ENCODE measurements around the gene SOX13.

Gene SOX13

GRCh38 chr1:204155881-204156280 lies 83.0 kb downstream of the SOX13 start:
- no peaks in the 10 kb centered on the region for H3K36me3 ChIP-seq (ENCODE audit: control insufficient read depth, insufficient read depth, low read length)
- no peaks in the 10 kb centered on the region for H3K9me3 ChIP-seq (ENCODE audit: control insufficient read depth, insufficient read depth, low read length)
- no peak overlapping the region for H3K9ac ChIP-seq (ENCODE audit: low read depth, low read length)
- H3K4me3 ChIP-seq (ENCODE audit: low read depth, low read length) = no peak overlapping the region
- no peaks in the 10 kb centered on the region for H3K4me1 ChIP-seq (ENCODE audit: control insufficient read depth, insufficient read depth, low read length)
- peaks cover 16% of the 10 kb centered on the region for H3K27me3 ChIP-seq (ENCODE audit: control insufficient read depth, insufficient read depth, low read length)
- no peak overlapping the region for H3K27ac ChIP-seq (ENCODE audit: low read depth, low read length)

GRCh38 chr1:204157962-204158361 lies 85.0 kb downstream of the SOX13 start:
- H3K4me1 ChIP-seq (ENCODE audit: control insufficient read depth, insufficient read depth, low read length) = no peaks in the 10 kb centered on the region
- no peak overlapping the region for H3K9ac ChIP-seq (ENCODE audit: low read depth, low read length)
- H3K36me3 ChIP-seq (ENCODE audit: control insufficient read depth, insufficient read depth, low read length) = no peaks in the 10 kb centered on the region
- H3K27me3 ChIP-seq (ENCODE audit: control insufficient read depth, insufficient read depth, low read length) = peaks cover 5% of the 10 kb centered on the region
- H3K4me3 ChIP-seq (ENCODE audit: low read depth, low read length) = no peak overlapping the region
- no peaks in the 10 kb centered on the region for H3K9me3 ChIP-seq (ENCODE audit: control insufficient read depth, insufficient read depth, low read length)
- H3K27ac ChIP-seq (ENCODE audit: low read depth, low read length) = no peak overlapping the region

- H3K27ac ChIP-seq (ENCODE audit: low read depth, low read length) = no peak overlapping the region
- H3K9ac ChIP-seq (ENCODE audit: low read depth, low read length) = no peak overlapping the region
- peaks cover 2% of the 10 kb centered on the region; the same call in 1 of the 2 replicates for H3K27me3 ChIP-seq (ENCODE audit: control insufficient read depth, insufficient read depth, low read length)
Observed at GRCh38 chr1:204161609-204162493, 88.9 kb downstream of the SOX13 start.

GRCh38 chr1:204162494-204163074 lies 89.7 kb downstream of the SOX13 start:
- no peaks in the 10 kb centered on the region for H3K4me1 ChIP-seq (ENCODE audit: control insufficient read depth, insufficient read depth, low read length)
- H3K36me3 ChIP-seq (ENCODE audit: control insufficient read depth, insufficient read depth, low read length) = no peaks in the 10 kb centered on the region
- H3K27ac ChIP-seq (ENCODE audit: low read depth, low read length) = no peak overlapping the region
- no peaks in the 10 kb centered on the region for H3K27me3 ChIP-seq (ENCODE audit: control insufficient read depth, insufficient read depth, low read length)
- H3K9me3 ChIP-seq (ENCODE audit: control insufficient read depth, insufficient read depth, low read length) = no peaks in the 10 kb centered on the region
- no peak overlapping the region for H3K9ac ChIP-seq (ENCODE audit: low read depth, low read length)
- no peak overlapping the region for H3K4me3 ChIP-seq (ENCODE audit: low read depth, low read length)

More at GRCh38 chr1:204161609-204162493, 88.9 kb downstream of the SOX13 start:
- no peak overlapping the region for H3K4me3 ChIP-seq (ENCODE audit: low read depth, low read length)
- no peaks in the 10 kb centered on the region for H3K36me3 ChIP-seq (ENCODE audit: control insufficient read depth, insufficient read depth, low read length)
- no peaks in the 10 kb centered on the region for H3K4me1 ChIP-seq (ENCODE audit: control insufficient read depth, insufficient read depth, low read length)
- no peaks in the 10 kb centered on the region for H3K9me3 ChIP-seq (ENCODE audit: control insufficient read depth, insufficient read depth, low read length)

GRCh38 chr1:204166219-204166618 lies 93.3 kb downstream of the SOX13 start, which contains the start of gene REN:
TSS of gene REN (minus strand) at chr1:204166337. CDS start at chr1:204166293, 44 bp downstream.
- Histone ChIP-seq H3K27ac (ENCODE audit: low read depth, low read length) (no peak within 1 kb of the TSS), H3K36me3 (ENCODE audit: control insufficient read depth, insufficient read depth, low read length) (no peaks in the 10 kb centered on the region), H3K9ac (ENCODE audit: low read depth, low read length) (no peak within 1 kb of the TSS), H3K4me1 (ENCODE audit: control insufficient read depth, insufficient read depth, low read length) (no peaks in the 10 kb centered on the region), H3K27me3 (ENCODE audit: control insufficient read depth, insufficient read depth, low read length) (no peaks in the 10 kb centered on the region), H3K9me3 (ENCODE audit: control insufficient read depth, insufficient read depth, low read length) (peaks cover 20% of the 10 kb centered on the region), H3K4me3 (ENCODE audit: low read depth, low read length) (no peak within 1 kb of the TSS)

- Histone ChIP-seq H3K4me3 (ENCODE audit: low read depth, low read length) (no peak overlapping the region), H3K27ac (ENCODE audit: low read depth, low read length) (no peak overlapping the region), H3K9ac (ENCODE audit: low read depth, low read length) (no peak overlapping the region), H3K4me1 (ENCODE audit: control insufficient read depth, insufficient read depth, low read length) (no peaks in the 10 kb centered on the region), H3K9me3 (ENCODE audit: control insufficient read depth, insufficient read depth, low read length) (peaks cover 24% of the 10 kb centered on the region), H3K27me3 (ENCODE audit: control insufficient read depth, insufficient read depth, low read length) (no peaks in the 10 kb centered on the region), H3K36me3 (ENCODE audit: control insufficient read depth, insufficient read depth, low read length) (no peaks in the 10 kb centered on the region)
Observed at GRCh38 chr1:204167730-204168129, 94.8 kb downstream of the SOX13 start.

GRCh38 chr1:204169858-204170257 lies 96.9 kb downstream of the SOX13 start:
- Histone ChIP-seq H3K27ac (ENCODE audit: low read depth, low read length) (no peak overlapping the region), H3K4me3 (ENCODE audit: low read depth, low read length) (no peak overlapping the region), H3K27me3 (ENCODE audit: control insufficient read depth, insufficient read depth, low read length) (no peaks in the 10 kb centered on the region), H3K9ac (ENCODE audit: low read depth, low read length) (no peak overlapping the region), H3K9me3 (ENCODE audit: control insufficient read depth, insufficient read depth, low read length) (peaks cover 24% of the 10 kb centered on the region), H3K36me3 (ENCODE audit: control insufficient read depth, insufficient read depth, low read length) (no peaks in the 10 kb centered on the region), H3K4me1 (ENCODE audit: control insufficient read depth, insufficient read depth, low read length) (no peaks in the 10 kb centered on the region)

- peaks cover 24% of the 10 kb centered on the region for H3K9me3 ChIP-seq (ENCODE audit: control insufficient read depth, insufficient read depth, low read length)
- H3K27me3 ChIP-seq (ENCODE audit: control insufficient read depth, insufficient read depth, low read length) = no peaks in the 10 kb centered on the region
- H3K4me1 ChIP-seq (ENCODE audit: control insufficient read depth, insufficient read depth, low read length) = no peaks in the 10 kb centered on the region
- H3K36me3 ChIP-seq (ENCODE audit: control insufficient read depth, insufficient read depth, low read length) = no peaks in the 10 kb centered on the region
- no peak overlapping the region for H3K27ac ChIP-seq (ENCODE audit: low read depth, low read length)
- H3K4me3 ChIP-seq (ENCODE audit: low read depth, low read length) = no peak overlapping the region
- H3K9ac ChIP-seq (ENCODE audit: low read depth, low read length) = no peak overlapping the region
Observed at GRCh38 chr1:204170494-204171155, 97.7 kb downstream of the SOX13 start.

GRCh38 chr1:204171751-204172178 lies 98.8 kb downstream of the SOX13 start:
- Histone ChIP-seq H3K9ac (ENCODE audit: low read depth, low read length) (no peak overlapping the region), H3K4me1 (ENCODE audit: control insufficient read depth, insufficient read depth, low read length) (no peaks in the 10 kb centered on the region), H3K9me3 (ENCODE audit: control insufficient read depth, insufficient read depth, low read length) (peaks cover 24% of the 10 kb centered on the region), H3K27me3 (ENCODE audit: control insufficient read depth, insufficient read depth, low read length) (no peaks in the 10 kb centered on the region), H3K4me3 (ENCODE audit: low read depth, low read length) (no peak overlapping the region), H3K36me3 (ENCODE audit: control insufficient read depth, insufficient read depth, low read length) (no peaks in the 10 kb centered on the region), H3K27ac (ENCODE audit: low read depth, low read length) (no peak overlapping the region)

GRCh38 chr1:204172404-204173029 lies 99.6 kb downstream of the SOX13 start:
- Histone ChIP-seq H3K4me1 (ENCODE audit: control insufficient read depth, insufficient read depth, low read length) (no peaks in the 10 kb centered on the region), H3K27me3 (ENCODE audit: control insufficient read depth, insufficient read depth, low read length) (no peaks in the 10 kb centered on the region), H3K9ac (ENCODE audit: low read depth, low read length) (no peak overlapping the region), H3K36me3 (ENCODE audit: control insufficient read depth, insufficient read depth, low read length) (no peaks in the 10 kb centered on the region), H3K4me3 (ENCODE audit: low read depth, low read length) (no peak overlapping the region), H3K9me3 (ENCODE audit: control insufficient read depth, insufficient read depth, low read length) (peaks cover 24% of the 10 kb centered on the region), H3K27ac (ENCODE audit: low read depth, low read length) (no peak overlapping the region)
